ENCODE measurements around the gene ZNF354B. TPM values are rescaled to one million over a fixed set of nuclear protein-coding genes. Genes with fewer than 3 reads are reported as not detected.
A peak's percentile ranks its signal among the peaks of the same experiment; 100 is the strongest.
"Not testable (repeated sequence)": the region's sequence is repeated elsewhere in the genome, so short reads cannot be mapped to it uniquely, and the experiment has no call there.

ZNF354B gene
- total and polyA plus RNA-seq, 2 experiments from 2014 or later = 3.4 to 4.9 TPM

- Histone ChIP-seq H3K36me3 (ENCODE audit: low read depth) (no peaks in the 10 kb centered on the region), H3K9me2 (ENCODE audit: insufficient read depth) (no peaks in the 10 kb centered on the region), H3K9me3 (ENCODE audit: low read depth) (no peaks in the 10 kb centered on the region), H2AFZ (no peak overlapping the region), H3K9ac (no peak overlapping the region), H3K4me1 (ENCODE audit: insufficient read depth) (no peaks in the 10 kb centered on the region), H3F3A (ENCODE audit: insufficient read depth) (no peaks in the 10 kb centered on the region), H3K4me3 (no peak overlapping the region), H3K79me2 (ENCODE audit: insufficient read depth) (no peaks in the 10 kb centered on the region), H3K4me2 (ENCODE audit: unreplicated experiment) (no peak overlapping the region), H3K27me3 (replicated peaks; ENCODE audit: insufficient read depth) (no peaks in the 10 kb centered on the region), H4K20me1 (ENCODE audit: insufficient read depth) (no peaks in the 10 kb centered on the region), H3K27ac (no peak overlapping the region)
- DNase-seq = no peak
- no peak for TF ChIP-seq EZH2phosphoT487 (IDR thresholded peaks at IDR 0.05; ENCODE audit: insufficient read depth, low read depth)
- in situ Hi-C loops (cut with MboI) = no loop called here
- WGBS, 2 experiments (ENCODE audit: low coverage in 1 of 2, low lambda C conversion rate in 2 of 2, missing lambda C conversion rate in 2 of 2) = 46 to 52% methylated on average over 3 of the region's 3 CpGs
These were observed 7.8 kb upstream of the ZNF354B start for GRCh38 chr5:178851951-178852350.

GRCh38 chr5:178854284-178854683, 5.5 kb upstream of the ZNF354B start:
- WGBS, 2 experiments (ENCODE audit: low coverage in 1 of 2, low lambda C conversion rate in 2 of 2, missing lambda C conversion rate in 2 of 2) = 37 to 44% methylated on average over 5 of the region's 5 CpGs
- in situ Hi-C loops (cut with MboI) = no loop called here

GRCh38 chr5:178860615-178861014, 862 bp downstream of the ZNF354B start:
- peak overlapping the region; percentile 90 for H2AFZ ChIP-seq
- H3F3A ChIP-seq (ENCODE audit: insufficient read depth); H4K20me1 ChIP-seq (ENCODE audit: insufficient read depth); in situ Hi-C loops (cut with MboI); H3K9me3 ChIP-seq (ENCODE audit: low read depth); H3K9me2 ChIP-seq (ENCODE audit: insufficient read depth); H3K4me1 ChIP-seq (ENCODE audit: insufficient read depth); H3K27me3 ChIP-seq (replicated peaks; ENCODE audit: insufficient read depth); DNase-seq: not testable (repeated sequence)
- peak overlapping the region; percentile 97 for H3K4me3 ChIP-seq
- WGBS, 2 experiments (ENCODE audit: low coverage in 1 of 2, low lambda C conversion rate in 2 of 2, missing lambda C conversion rate in 2 of 2) = no CpG with 5 or more reads among the region's 31 CpGs
- peaks cover 16% of the 10 kb centered on the region; the same call in 1 of the 2 replicates for H3K36me3 ChIP-seq (ENCODE audit: low read depth)
- H3K79me2 ChIP-seq (ENCODE audit: insufficient read depth) = peaks cover 41% of the 10 kb centered on the region
- peak overlapping the region; percentile 85 for H3K9ac ChIP-seq
- peak overlapping the region; percentile 57 for H3K27ac ChIP-seq
- H3K4me2 ChIP-seq (ENCODE audit: unreplicated experiment) = peak overlapping the region; percentile 53

More at GRCh38 chr5:178854284-178854683, 5.5 kb upstream of the ZNF354B start:
- Histone ChIP-seq H3K27ac (no peak overlapping the region), H3K9ac (no peak overlapping the region), H3K4me3 (no peak overlapping the region), H3K27me3 (replicated peaks; ENCODE audit: insufficient read depth) (no peaks in the 10 kb centered on the region), H2AFZ (no peak overlapping the region), H3K9me2 (ENCODE audit: insufficient read depth) (no peaks in the 10 kb centered on the region), H3K36me3 (ENCODE audit: low read depth) (no peaks in the 10 kb centered on the region), H4K20me1 (ENCODE audit: insufficient read depth) (no peaks in the 10 kb centered on the region), H3K79me2 (ENCODE audit: insufficient read depth) (no peaks in the 10 kb centered on the region), H3K9me3 (ENCODE audit: low read depth) (no peaks in the 10 kb centered on the region), H3K4me1 (ENCODE audit: insufficient read depth) (no peaks in the 10 kb centered on the region), H3K4me2 (ENCODE audit: unreplicated experiment) (no peak overlapping the region), H3F3A (ENCODE audit: insufficient read depth) (no peaks in the 10 kb centered on the region)
- TF ChIP-seq EZH2 (IDR thresholded peaks at IDR 0.05; ENCODE audit: insufficient read depth, poor library complexity, severe bottlenecking) (no peak), EZH2phosphoT487 (IDR thresholded peaks at IDR 0.05; ENCODE audit: insufficient read depth, low read depth) (no peak)
- DNase-seq = no peak

GRCh38 chr5:178861627-178862026, 1.9 kb downstream of the ZNF354B start:
- H3K4me2 ChIP-seq (ENCODE audit: unreplicated experiment) = no peak overlapping the region
- H3F3A ChIP-seq (ENCODE audit: insufficient read depth) = no peaks in the 10 kb centered on the region
- H3K4me3 ChIP-seq = 0 out of 2 replicates have a peak overlapping the region, but pooled peaks have one; percentile 25
- no peaks in the 10 kb centered on the region for H3K9me3 ChIP-seq (ENCODE audit: low read depth)
- H3K9ac ChIP-seq = no peak overlapping the region
- 97 to 98% methylated on average over 8 of the region's 8 CpGs for WGBS, 2 experiments (ENCODE audit: low coverage in 1 of 2, low lambda C conversion rate in 2 of 2, missing lambda C conversion rate in 2 of 2)
- no peaks in the 10 kb centered on the region for H3K9me2 ChIP-seq (ENCODE audit: insufficient read depth)
- no peaks in the 10 kb centered on the region for H3K27me3 ChIP-seq (replicated peaks; ENCODE audit: insufficient read depth)
- H2AFZ ChIP-seq = no peak overlapping the region
- no peaks in the 10 kb centered on the region for H3K4me1 ChIP-seq (ENCODE audit: insufficient read depth)
- in situ Hi-C loops (cut with MboI) = no loop called here
- H4K20me1 ChIP-seq (ENCODE audit: insufficient read depth) = no peaks in the 10 kb centered on the region
- TF ChIP-seq EZH2phosphoT487 (IDR thresholded peaks at IDR 0.05; ENCODE audit: insufficient read depth, low read depth) (no peak), EZH2 (IDR thresholded peaks at IDR 0.05; ENCODE audit: insufficient read depth, poor library complexity, severe bottlenecking) (no peak)
- DNase-seq = no peak
- H3K27ac ChIP-seq = no peak overlapping the region
- H3K79me2 ChIP-seq (ENCODE audit: insufficient read depth) = peaks cover 42% of the 10 kb centered on the region
- peaks cover 25% of the 10 kb centered on the region for H3K36me3 ChIP-seq (ENCODE audit: low read depth)

DNA sequence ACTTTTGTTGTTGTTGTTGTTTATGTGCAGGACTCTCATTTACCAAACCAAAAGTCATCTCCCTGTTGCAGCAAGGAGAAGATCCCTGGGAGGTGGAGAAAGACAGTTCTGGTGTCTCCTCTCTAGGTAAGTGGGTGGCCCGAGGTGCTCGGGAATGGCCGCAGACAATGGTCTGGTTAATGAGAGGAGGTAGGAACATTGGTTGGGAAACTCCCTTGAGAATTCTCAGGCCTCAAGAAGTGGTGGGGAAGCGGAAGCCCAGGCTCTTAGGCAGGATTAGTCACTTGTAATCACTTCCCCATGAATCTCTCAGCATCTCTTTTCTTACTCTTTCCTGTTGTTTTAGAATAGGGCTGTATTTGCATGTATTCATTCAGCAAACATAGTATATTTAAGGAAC, 7.2 kb downstream of the ZNF354B start:
- Histone ChIP-seq H3F3A (ENCODE audit: insufficient read depth) (no peaks in the 10 kb centered on the region), H3K9ac (no peak overlapping the region), H3K27ac (no peak overlapping the region), H3K9me2 (ENCODE audit: insufficient read depth) (no peaks in the 10 kb centered on the region), H2AFZ (no peak overlapping the region), H3K79me2 (ENCODE audit: insufficient read depth) (peaks cover 39% of the 10 kb centered on the region), H3K36me3 (ENCODE audit: low read depth) (peaks cover 47% of the 10 kb centered on the region), H4K20me1 (ENCODE audit: insufficient read depth) (no peaks in the 10 kb centered on the region), H3K27me3 (replicated peaks; ENCODE audit: insufficient read depth) (no peaks in the 10 kb centered on the region), H3K4me3 (no peak overlapping the region), H3K9me3 (ENCODE audit: low read depth) (no peaks in the 10 kb centered on the region), H3K4me2 (ENCODE audit: unreplicated experiment) (no peak overlapping the region), H3K4me1 (ENCODE audit: insufficient read depth) (no peaks in the 10 kb centered on the region)
- in situ Hi-C loops (cut with MboI) = no loop called here
- no peak for DNase-seq
- WGBS, 2 experiments (ENCODE audit: low coverage in 1 of 2, low lambda C conversion rate in 2 of 2, missing lambda C conversion rate in 2 of 2) = 96 to 100% methylated on average over 4 of the region's 4 CpGs
- TF ChIP-seq EZH2 (IDR thresholded peaks at IDR 0.05; ENCODE audit: insufficient read depth, poor library complexity, severe bottlenecking) (no peak), EZH2phosphoT487 (IDR thresholded peaks at IDR 0.05; ENCODE audit: insufficient read depth, low read depth) (no peak)
